Testis (tissue), 3 donors: ENCODE data around the gene RAB3C. TPM values are rescaled to one million over a fixed set of nuclear protein-coding genes. Genes with fewer than 3 reads are reported as not detected.

Experiments used
- DNase-seq: peaks from one replicate; pipeline ENCODE4 v3.0.0-alpha.2; 2019
- H3K27ac ChIP-seq, 2 donors: fragments of 200-600 bp; sonication (generic); one replicate each; pipeline ENCODE4 v1.5.1; 2019
- H3K27me3 ChIP-seq: fragments of 200-600 bp; sonication (generic); one replicate; pipeline ENCODE4 v1.5.1; 2019
- H3K36me3 ChIP-seq: fragments of 200-600 bp; sonication (generic); one replicate; pipeline ENCODE4 v1.5.1; 2017; ENCODE audit warnings: low read depth; ENCODE audit errors: missing control alignments
- H3K4me1 ChIP-seq: fragments of 200-600 bp; sonication (generic); one replicate; pipeline ENCODE4 v1.5.1; 2019
- H3K4me3 ChIP-seq, 2 donors: fragments of 200-600 bp; sonication (generic); one replicate each; pipeline ENCODE4 v1.5.1; 2017 to 2019
- H3K9me3 ChIP-seq: fragments of 200-600 bp; sonication (generic); one replicate; pipeline ENCODE4 v1.5.1; 2017
- CTCF ChIP-seq, 3 experiments: fragments of 450-650 bp in 2 of 3; fragments of 200-600 bp in 1 of 3; sonication (generic) in 1 of 3; IDR thresholded peaks; one replicate each; pipeline ENCODE4 v1.5.1; 2016 to 2019; ENCODE audit warnings: antibody characterized with exemption in 3 of 3, mild to moderate bottlenecking in 2 of 3, moderate library complexity in 1 of 3
- POLR2A ChIP-seq: fragments of 450-650 bp; IDR thresholded peaks from one replicate; pipeline ENCODE4 v1.6.1; 2017; ENCODE audit warnings: antibody characterized with exemption, mild to moderate bottlenecking, moderate library complexity
- WGBS, 2 donors: methylation state at CpG; one replicate each; pipeline ENCODE4 v1.1.5; 2018; 5-methylcytosine and 5-hydroxymethylcytosine counted together
- intact Hi-C: fragments of 100-400 bp; cut with DNase I; formaldehyde crosslinking; loops from one replicate; pipeline ENCODE4 v1.15.1; 2023; ENCODE audit warnings: low total_unique reads
- polyA plus RNA-seq: library from polyadenylated mRNA; stranded (reverse); fragments of 350-450 nt; fragmentation: Illumina TruSeq; extraction: RNeasy Lipid Tissue Mini Kit (QIAGEN cat#74804); gene quantifications from one replicate; pipeline ENCODE4 v1.2.3, GENCODE V29; 2014; ENCODE audit warnings: low read depth, low replicate concordance; ENCODE audit not compliant: insufficient read depth
- total RNA-seq, 2 donors: library from RNA; depleted of rRNA; stranded (reverse); fragments of >200 nt; gene quantifications; one replicate each; pipeline ENCODE4 v1.2.3, GENCODE V29; 2016

Gene RAB3C
- total and polyA plus RNA-seq, 3 donors from 2014 or later, result 0.47 to 2.5 (median 1.8) TPM

GRCh38 chr5:58885260-58885659 lies 302.4 kb downstream of the RAB3C start:
- no peak overlapping the region for H3K4me3 ChIP-seq
- WGBS, 2 donors, result 51 to 54% methylated on average over 2 of the region's 2 CpGs
- no peak for DNase-seq
- H3K27ac ChIP-seq, result no peak overlapping the region
- peaks cover 2% of the 10 kb centered on the region for H3K4me1 ChIP-seq
- H3K36me3 ChIP-seq, result no peaks in the 10 kb centered on the region
- no peaks in the 10 kb centered on the region for H3K27me3 ChIP-seq
- H3K9me3 ChIP-seq, result no peaks in the 10 kb centered on the region
- intact Hi-C loops, result no loop called here
- TF ChIP-seq CTCF (IDR thresholded peaks at IDR 0.05) (no peak), POLR2A (no peak)

GRCh38 chr5:58886315-58887207 lies 303.7 kb downstream of the RAB3C start:
- Histone ChIP-seq H3K4me1 (peaks cover 14% of the 10 kb centered on the region), H3K27me3 (no peaks in the 10 kb centered on the region), H3K4me3 (no peak overlapping the region), H3K9me3 (no peaks in the 10 kb centered on the region), H3K36me3 (no peaks in the 10 kb centered on the region), H3K27ac (no peak overlapping the region)
- intact Hi-C loops, result no loop called here
- WGBS, 2 donors, result 42 to 44% methylated on average over 14 of the region's 14 CpGs
- TF ChIP-seq POLR2A, result no peak
- peak; percentile 38 to 94 (median 69) for TF ChIP-seq CTCF (IDR thresholded peaks at IDR 0.05)
- DNase-seq, result peak; percentile 69

GRCh38 chr5:58887311-58887710 lies 304.4 kb downstream of the RAB3C start:
- H3K27me3 ChIP-seq, result no peaks in the 10 kb centered on the region
- 88 to 96% methylated on average over 4 of the region's 4 CpGs for WGBS, 2 donors
- no peak for DNase-seq
- no peaks in the 10 kb centered on the region for H3K36me3 ChIP-seq
- intact Hi-C loops, result no loop called here
- H3K27ac ChIP-seq, result peak overlapping the region in 1 of 2 donors; percentile 27
- TF ChIP-seq CTCF (IDR thresholded peaks at IDR 0.05), result no peak
- no peak for TF ChIP-seq POLR2A
- no peak overlapping the region for H3K4me3 ChIP-seq
- H3K9me3 ChIP-seq, result no peaks in the 10 kb centered on the region
- peaks cover 14% of the 10 kb centered on the region for H3K4me1 ChIP-seq

GRCh38 chr5:58887721-58888409 lies 305.0 kb downstream of the RAB3C start:
- 45 to 52% methylated on average over 6 to 7 of the region's 7 CpGs for WGBS, 2 donors
- H3K27ac ChIP-seq, result peak overlapping the region in 1 of 2 donors; percentile 63
- DNase-seq, result peak; percentile 53
- TF ChIP-seq POLR2A (no peak), CTCF (IDR thresholded peaks at IDR 0.05) (no peak)
- H3K4me1 ChIP-seq, result peaks cover 14% of the 10 kb centered on the region
- H3K27me3 ChIP-seq, result no peaks in the 10 kb centered on the region
- H3K9me3 ChIP-seq, result no peaks in the 10 kb centered on the region
- H3K4me3 ChIP-seq, result no peak overlapping the region
- H3K36me3 ChIP-seq, result no peaks in the 10 kb centered on the region
- intact Hi-C loops, result no loop called here
